Left lung (tissue), 10 donors: ENCODE measurements around the gene DRAXIN. TPM values are rescaled to one million over a fixed set of nuclear protein-coding genes. Genes with fewer than 3 reads are reported as not detected.
A peak's percentile ranks its signal among the peaks of the same experiment; 100 is the strongest.

ENCODE experiments used
- ATAC-seq: fragments of 200-7000 bp; cut with Tn5 transposase; one replicate; pipeline ENCODE4 v1.9.1; 2020; ENCODE audit warnings: moderate library complexity
- DNase-seq, 4 donors: peaks; one replicate each; pipeline ENCODE4 v3.0.0-alpha.2; 2013 to 2020
- H3K27ac ChIP-seq, 2 donors: fragments of 200-600 bp; sonication (generic) in 1 of 2; one replicate each; pipeline versions ENCODE4 v1.5.0 to v1.8.0; 2020 to 2021
- H3K27me3 ChIP-seq, 2 donors: fragments of 200-600 bp; sonication (generic) in 1 of 2; one replicate each; pipeline versions ENCODE4 v1.5.0 to v1.8.0; 2020 to 2021
- H3K36me3 ChIP-seq, 2 donors: fragments of 200-600 bp; sonication (generic) in 1 of 2; one replicate each; pipeline versions ENCODE4 v1.5.0 to v1.8.0; 2020 to 2021
- H3K4me1 ChIP-seq, 2 donors: fragments of 200-600 bp; one replicate each; pipeline ENCODE4 v1.8.0; 2021
- H3K4me3 ChIP-seq, 2 donors: fragments of 200-600 bp; sonication (generic) in 1 of 2; one replicate each; pipeline versions ENCODE4 v1.5.0 to v1.8.0; 2020 to 2021; ENCODE audit warnings: mild to moderate bottlenecking in 1 of 2
- H3K9me3 ChIP-seq, 2 donors: fragments of 200-600 bp; sonication (generic) in 1 of 2; one replicate each; pipeline versions ENCODE4 v1.5.0 to v1.8.0; 2020 to 2021
- intact Hi-C, 2 donors: fragments of 100-400 bp; cut with DNase I; formaldehyde crosslinking; loops; one replicate each; pipeline versions ENCODE4 v1.11.2 to v1.14.2; 2022
- polyA plus RNA-seq, 6 donors: library from polyadenylated mRNA; unstranded; fragments of 120-200 nt; gene quantifications; one replicate each; pipeline ENCODE4 v1.2.1, GENCODE V29; 2013; ENCODE audit not compliant: insufficient read length in 6 of 6
- total RNA-seq, 2 donors: library from RNA; stranded (reverse); fragmentation: NEBNext Ultra II Directional; extraction: Animal tissue kit (Norgen Biotek cat#: 25700); gene quantifications; one replicate each; pipeline ENCODE4 v1.2.1, GENCODE V29; 2021
- TF ChIP-seq, protein P1 (sequence below), 2 donors: fragments of 200-600 bp; sonication (generic) in 1 of 2; IDR thresholded peaks; one replicate each; pipeline versions ENCODE4 v1.5.0 to v1.8.0; 2021; ENCODE audit warnings: antibody characterized with exemption in 2 of 2
- donor health status: DM: no; HTN: yes; CAD: no.
- donor health status: DM: no; HTN: no; CAD: no.

Gene DRAXIN
- total and polyA plus RNA-seq, 8 donors: 0.10 to 3.2 (median 2.3) TPM

DNA sequence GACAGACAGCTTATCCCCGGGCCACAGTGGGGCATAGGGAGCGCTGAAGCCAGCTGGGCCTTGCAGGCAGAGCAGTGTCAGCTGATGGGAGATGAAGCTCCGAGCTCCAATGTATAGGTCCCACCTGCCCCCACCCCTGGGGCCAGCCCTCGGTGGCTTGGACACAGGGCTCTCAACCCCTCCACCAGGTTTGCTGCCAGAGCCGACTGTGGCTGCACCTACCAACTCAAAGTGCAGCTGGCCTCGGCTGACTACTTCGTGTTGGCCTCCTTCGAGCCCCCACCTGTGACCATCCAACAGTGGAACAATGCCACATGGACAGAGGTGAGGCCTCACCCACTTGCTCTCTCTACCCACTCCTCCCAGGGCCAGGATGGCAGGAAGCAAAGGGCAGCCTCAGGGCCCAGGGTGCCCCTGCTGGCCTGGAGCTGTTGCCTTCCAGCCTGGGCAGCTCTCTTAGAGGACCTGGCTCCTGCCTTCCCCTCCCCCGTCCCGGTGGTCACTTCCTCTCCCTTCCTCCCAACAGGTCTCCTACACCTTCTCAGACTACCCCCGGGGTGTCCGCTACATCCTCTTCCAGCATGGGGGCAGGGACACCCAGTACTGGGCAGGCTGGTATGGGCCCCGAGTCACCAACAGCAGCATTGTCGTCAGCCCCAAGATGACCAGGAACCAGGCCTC is 18.3 kb upstream of the DRAXIN start:
- TF ChIP-seq, protein P1, sequence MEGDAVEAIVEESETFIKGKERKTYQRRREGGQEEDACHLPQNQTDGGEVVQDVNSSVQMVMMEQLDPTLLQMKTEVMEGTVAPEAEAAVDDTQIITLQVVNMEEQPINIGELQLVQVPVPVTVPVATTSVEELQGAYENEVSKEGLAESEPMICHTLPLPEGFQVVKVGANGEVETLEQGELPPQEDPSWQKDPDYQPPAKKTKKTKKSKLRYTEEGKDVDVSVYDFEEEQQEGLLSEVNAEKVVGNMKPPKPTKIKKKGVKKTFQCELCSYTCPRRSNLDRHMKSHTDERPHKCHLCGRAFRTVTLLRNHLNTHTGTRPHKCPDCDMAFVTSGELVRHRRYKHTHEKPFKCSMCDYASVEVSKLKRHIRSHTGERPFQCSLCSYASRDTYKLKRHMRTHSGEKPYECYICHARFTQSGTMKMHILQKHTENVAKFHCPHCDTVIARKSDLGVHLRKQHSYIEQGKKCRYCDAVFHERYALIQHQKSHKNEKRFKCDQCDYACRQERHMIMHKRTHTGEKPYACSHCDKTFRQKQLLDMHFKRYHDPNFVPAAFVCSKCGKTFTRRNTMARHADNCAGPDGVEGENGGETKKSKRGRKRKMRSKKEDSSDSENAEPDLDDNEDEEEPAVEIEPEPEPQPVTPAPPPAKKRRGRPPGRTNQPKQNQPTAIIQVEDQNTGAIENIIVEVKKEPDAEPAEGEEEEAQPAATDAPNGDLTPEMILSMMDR (IDR thresholded peaks at IDR 0.05): no peak
- H3K27ac ChIP-seq: no peak overlapping the region
- intact Hi-C loops: no loop called here
- no peak overlapping the region for H3K4me3 ChIP-seq
- peaks cover 0 to 85% of the 10 kb centered on the region in 2 donors for H3K36me3 ChIP-seq
- no peaks in the 10 kb centered on the region for H3K9me3 ChIP-seq
- ATAC-seq: no peak
- DNase-seq: no peak
- H3K27me3 ChIP-seq: no peaks in the 10 kb centered on the region
- peaks cover 0 to 15% of the 10 kb centered on the region in 2 donors for H3K4me1 ChIP-seq

DNA sequence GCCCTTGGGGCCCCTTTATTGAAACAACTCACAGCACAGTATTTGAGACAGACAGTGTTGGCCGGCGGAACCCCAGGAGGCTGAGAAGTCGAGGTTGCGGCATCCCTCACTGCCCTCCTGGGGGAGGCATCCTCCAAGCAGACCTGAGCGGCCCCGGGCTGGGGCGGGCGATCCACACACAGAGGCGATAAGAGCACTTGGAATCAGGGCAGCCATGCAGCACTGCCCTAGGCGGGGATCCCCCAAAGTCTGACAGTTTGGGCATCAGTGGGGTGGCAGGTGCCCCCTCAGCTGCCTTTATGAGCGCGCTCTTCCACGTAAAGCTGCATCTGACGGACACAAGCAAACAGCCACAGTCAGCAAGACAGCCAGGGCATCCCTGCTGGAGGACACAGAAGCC is 17.0 kb upstream of the DRAXIN start:
- intact Hi-C loops: no loop called here
- DNase-seq: no peak
- no peak overlapping the region for H3K4me3 ChIP-seq
- TF ChIP-seq, protein P1 (IDR thresholded peaks at IDR 0.05): no peak
- H3K36me3 ChIP-seq: peaks cover 0 to 74% of the 10 kb centered on the region in 2 donors
- H3K27me3 ChIP-seq: no peaks in the 10 kb centered on the region
- no peak for ATAC-seq
- no peak overlapping the region for H3K27ac ChIP-seq
- peaks cover 0 to 25% of the 10 kb centered on the region in 2 donors for H3K4me1 ChIP-seq
- no peaks in the 10 kb centered on the region for H3K9me3 ChIP-seq

DNA sequence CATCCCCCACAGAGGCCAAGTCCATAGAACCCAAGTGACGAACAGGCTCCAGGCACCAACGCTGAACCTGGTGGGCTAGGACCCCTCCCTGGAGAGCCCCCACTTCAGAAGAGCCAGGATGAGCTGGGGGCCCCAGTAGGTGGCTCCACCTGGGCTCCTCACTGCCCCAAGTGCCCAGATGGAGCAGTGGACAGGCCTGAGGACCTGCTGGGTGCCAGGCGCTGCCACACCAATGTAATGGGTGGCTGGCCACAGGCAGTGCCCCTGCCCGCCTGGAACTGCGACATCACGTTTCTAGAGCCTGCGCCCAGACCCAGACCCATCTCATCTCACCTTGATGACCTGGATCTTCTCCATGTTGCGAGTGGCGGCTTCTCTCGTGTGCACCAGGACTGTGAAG is 16.2 kb upstream of the DRAXIN start:
- H3K4me1 ChIP-seq: peaks cover 4 to 33% of the 10 kb centered on the region in 2 donors
- H3K4me3 ChIP-seq: no peak overlapping the region
- H3K27ac ChIP-seq: no peak overlapping the region
- no peaks in the 10 kb centered on the region for H3K9me3 ChIP-seq
- peaks cover 0 to 68% of the 10 kb centered on the region in 2 donors for H3K36me3 ChIP-seq
- TF ChIP-seq, protein P1 (IDR thresholded peaks at IDR 0.05): no peak
- intact Hi-C loops: no loop called here
- no peaks in the 10 kb centered on the region for H3K27me3 ChIP-seq
- DNase-seq (no peak), ATAC-seq (no peak)

DNA sequence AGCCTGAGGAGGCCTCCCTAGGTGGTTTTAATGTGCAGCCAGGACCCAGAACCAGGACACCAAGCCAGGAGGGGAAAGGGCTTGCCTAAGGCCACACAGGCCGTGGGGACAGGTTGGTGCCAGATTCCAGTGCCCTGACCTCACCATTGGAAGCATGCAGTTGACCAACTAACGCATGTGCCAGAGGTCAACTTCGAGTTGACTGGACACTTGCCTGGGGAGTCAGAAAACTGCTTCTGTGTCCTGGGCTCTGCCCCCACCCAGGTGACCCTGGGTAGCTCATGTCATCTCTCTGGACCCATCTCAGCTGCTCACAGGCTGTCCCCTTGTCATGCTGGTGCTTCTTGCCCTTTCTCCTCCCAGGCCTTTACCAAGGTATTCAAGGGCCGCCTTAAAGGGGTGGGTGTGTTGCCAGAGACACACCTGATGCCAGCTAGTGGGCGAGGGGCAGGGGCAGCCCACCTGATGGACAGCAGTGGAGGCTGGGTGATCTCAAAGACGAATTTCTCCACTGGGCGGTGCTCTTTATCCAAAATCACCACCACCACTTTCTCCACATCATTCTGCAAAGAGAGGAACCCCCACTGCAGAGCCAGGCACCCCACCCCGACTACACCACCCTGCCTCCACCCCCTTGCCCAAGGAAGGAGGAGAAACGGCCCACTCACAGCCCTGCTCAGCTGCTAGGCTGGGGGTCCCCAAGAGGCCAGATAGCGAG is 15.0 kb upstream of the DRAXIN start:
- Histone ChIP-seq H3K9me3 (no peaks in the 10 kb centered on the region), H3K4me3 (no peak overlapping the region), H3K27ac (no peak overlapping the region), H3K27me3 (no peaks in the 10 kb centered on the region), H3K36me3 (peaks cover 0 to 59% of the 10 kb centered on the region in 2 donors), H3K4me1 (peaks cover 6 to 27% of the 10 kb centered on the region in 2 donors)
- no peak for ATAC-seq
- TF ChIP-seq, protein P1 (IDR thresholded peaks at IDR 0.05): no peak
- DNase-seq: peak in 1 of 4 donors; percentile 34
- intact Hi-C loops: no loop called here

DNA sequence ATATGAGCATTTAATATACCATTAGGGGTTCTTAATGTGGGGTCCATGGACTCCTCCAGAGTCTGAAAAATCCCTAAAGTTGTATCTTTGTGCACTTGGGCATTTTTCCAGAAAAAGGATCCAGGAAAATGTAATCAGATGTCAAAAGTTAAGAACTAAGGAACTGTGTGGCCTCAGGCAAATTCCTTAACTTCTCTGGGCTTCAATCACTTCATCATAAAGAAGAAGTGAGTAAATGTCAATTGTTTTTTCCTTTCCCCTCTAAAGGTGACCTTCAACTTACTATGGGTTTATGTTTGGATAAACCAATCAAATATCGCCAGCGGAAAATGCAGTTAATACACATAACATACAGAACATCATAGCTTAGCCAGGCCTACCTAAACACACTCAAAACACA is 13.1 kb upstream of the DRAXIN start:
- H3K27ac ChIP-seq: no peak overlapping the region
- H3K27me3 ChIP-seq: no peaks in the 10 kb centered on the region
- ATAC-seq (no peak), DNase-seq (no peak)
- intact Hi-C loops: no loop called here
- H3K4me3 ChIP-seq: no peak overlapping the region
- H3K36me3 ChIP-seq: peaks cover 0 to 40% of the 10 kb centered on the region in 2 donors
- TF ChIP-seq, protein P1 (IDR thresholded peaks at IDR 0.05): no peak
- H3K9me3 ChIP-seq: no peaks in the 10 kb centered on the region
- peaks cover 6 to 29% of the 10 kb centered on the region in 2 donors for H3K4me1 ChIP-seq
